Sciatic nerve (tissue), 2 donors: ENCODE results near the gene PAFAH2. TPM values are rescaled to one million over a fixed set of nuclear protein-coding genes. Genes with fewer than 3 reads are reported as not detected.

Experiments
- ATAC-seq: fragments of 200-7000 bp; cut with Tn5 transposase; one replicate; pipeline ENCODE4 v1.9.1; 2020; ENCODE audit warnings: mild to moderate bottlenecking, moderate library complexity
- DNase-seq: peaks from one replicate; pipeline ENCODE4 v3.0.0-alpha.2; 2020; ENCODE audit warnings: low spot score
- intact Hi-C: fragments of 100-400 bp; cut with DNase I; formaldehyde crosslinking; loops from one replicate; pipeline ENCODE4 v1.14.2; 2022
- total RNA-seq: library from RNA; stranded (reverse); fragmentation: NEBNext Ultra II Directional; extraction: Animal tissue kit (Norgen Biotek cat#: 25700); gene quantifications from one replicate; pipeline ENCODE4 v1.2.1, GENCODE V29; 2021
- donor health status: DM: no; HTN: no; CAD: no.
- donor health status: DM: no; HTN: no; CAD: no.

Gene PAFAH2
- total RNA-seq, 1 donor from 2014 or later: 11.5 TPM

DNA sequence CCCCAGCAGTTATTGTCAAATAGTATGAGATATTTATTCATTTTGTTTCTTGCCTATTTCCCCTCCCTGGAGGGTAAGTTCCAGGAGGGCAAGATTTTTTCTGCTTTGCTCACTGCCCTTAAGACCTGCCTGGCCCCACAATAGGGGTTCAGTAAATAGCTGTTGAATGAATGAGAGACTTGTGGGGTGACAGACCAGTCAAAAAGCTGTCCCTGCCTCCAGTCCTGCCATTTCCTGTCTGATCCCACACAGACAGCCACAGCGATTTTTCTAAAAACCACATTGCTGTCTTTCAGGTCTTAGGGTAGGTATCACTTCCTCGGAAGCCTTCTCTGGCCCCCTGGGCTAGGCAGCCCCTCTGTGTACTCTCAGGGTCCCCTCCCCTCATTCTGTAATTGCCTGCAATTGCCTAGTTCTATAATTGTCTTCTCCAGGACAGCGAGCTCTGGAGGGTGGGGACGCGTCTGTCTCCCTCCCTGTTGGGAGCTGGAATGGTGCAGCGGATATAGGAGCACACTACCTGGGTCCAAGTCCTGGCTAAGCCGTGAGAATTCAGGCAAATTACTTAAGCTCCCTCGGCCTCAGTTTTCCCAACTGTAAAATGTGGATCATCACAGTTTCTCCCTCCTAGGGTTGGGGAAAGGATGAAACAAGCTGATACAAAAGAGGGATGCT lies 21.9 kb upstream of the PAFAH2 start:
- ATAC-seq (no peak), DNase-seq (no peak)
- intact Hi-C loops: no loop called here

DNA sequence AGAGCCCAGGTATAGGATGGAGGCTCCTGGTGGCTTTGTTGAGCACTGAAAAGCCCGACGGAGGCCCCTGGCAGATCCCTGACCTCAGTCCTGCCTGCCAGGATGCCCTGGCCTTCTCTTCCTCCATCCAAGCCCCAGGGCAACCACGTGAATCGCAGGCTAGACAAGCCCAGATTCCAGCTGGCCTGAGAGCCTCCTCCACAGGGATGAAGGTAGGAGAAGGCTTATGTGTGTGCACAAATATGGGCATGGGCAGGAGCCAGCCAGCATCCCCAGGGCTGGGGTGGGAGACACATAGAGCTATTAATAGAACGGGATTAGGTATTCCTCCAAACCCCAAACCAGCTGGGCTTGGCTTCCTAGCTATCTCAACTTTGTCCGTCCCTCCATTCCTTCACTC lies 19.7 kb upstream of the PAFAH2 start:
- ATAC-seq (no peak), DNase-seq (no peak)
- intact Hi-C loops: no loop called here

DNA sequence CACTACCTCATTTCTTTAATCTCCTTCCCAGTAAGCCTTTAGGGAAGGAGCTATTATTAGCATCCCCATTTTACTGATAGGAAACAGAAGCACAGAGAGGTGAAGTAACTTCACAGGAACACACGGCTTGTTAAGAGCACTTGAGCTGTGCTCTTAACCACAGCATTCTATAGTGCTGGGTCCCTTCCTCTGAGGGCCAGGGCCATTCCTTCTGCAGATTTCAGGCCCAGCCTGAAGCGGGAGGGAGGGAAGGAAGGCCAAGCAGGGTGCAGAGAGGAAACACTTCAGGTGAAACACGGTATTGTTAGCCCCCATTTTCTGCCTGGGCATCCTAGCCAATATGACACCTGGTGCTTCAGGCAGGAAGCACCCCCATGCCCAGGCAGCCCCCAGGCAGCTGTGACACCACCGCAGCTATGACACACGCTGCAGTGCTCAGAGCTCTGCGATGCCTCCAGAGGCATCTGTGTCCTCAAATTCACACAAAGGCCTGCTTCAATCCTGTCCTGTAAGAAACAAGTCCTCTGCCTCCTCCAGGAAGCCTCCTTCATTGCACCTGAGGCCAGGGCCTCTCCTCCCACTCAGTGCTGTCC lies 19.2 kb upstream of the PAFAH2 start:
- intact Hi-C loops: no loop called here
- ATAC-seq (no peak), DNase-seq (no peak)

DNA sequence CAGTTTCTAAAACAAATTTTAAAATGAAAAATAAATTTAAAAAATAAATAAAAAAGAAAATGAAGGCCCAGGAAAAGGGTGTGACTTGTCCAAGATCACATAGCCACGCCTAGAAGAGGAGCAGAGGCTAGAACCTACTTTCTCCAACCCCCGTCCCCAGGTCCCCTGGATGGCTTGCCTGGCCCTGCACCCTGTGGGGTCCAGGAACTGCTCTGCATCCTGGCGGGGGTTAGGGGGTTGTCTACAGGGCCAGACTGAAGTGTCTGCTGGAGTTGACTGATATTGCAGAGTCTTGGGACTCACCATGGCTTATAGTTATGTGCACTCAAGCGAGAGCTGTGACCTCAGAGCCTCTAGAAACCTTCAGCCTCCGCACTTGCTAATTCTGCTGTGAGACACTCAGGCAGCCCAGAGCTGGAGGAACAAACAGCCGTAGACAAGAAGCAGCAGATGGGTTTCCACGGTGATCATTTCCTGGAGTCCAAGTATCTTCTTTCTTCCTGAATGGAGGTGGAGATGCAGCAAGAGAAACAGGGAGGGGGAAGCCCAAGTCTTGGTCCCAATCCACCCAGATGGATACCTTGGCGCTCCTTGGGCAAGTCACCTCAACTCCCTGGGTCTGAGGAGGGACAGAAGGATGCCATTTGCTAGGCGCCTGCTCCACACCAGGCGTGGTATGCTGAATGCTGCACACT lies 18.5 kb upstream of the PAFAH2 start:
- ATAC-seq (no peak), DNase-seq (no peak)
- intact Hi-C loops: no loop called here

DNA sequence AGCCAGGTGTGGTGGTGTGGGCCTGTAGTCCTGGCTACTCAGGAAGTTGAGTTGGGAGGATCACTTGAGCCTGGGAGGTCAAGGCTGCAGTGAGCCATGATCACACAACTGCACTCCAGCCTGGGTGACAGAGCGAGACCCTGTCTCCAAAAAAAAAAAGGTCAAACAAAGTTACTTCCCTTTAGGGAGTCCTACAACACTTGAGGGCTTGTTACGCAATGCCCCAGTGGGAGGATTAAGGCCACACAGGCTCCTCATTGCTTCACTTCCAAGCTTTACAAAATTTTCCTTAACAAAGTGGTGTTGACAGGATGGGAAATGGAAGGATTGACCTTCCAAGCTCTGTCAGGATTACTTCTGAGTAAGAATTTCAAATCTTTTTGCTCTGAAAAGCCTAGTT lies 17.5 kb upstream of the PAFAH2 start:
- no peak for DNase-seq
- ATAC-seq: peak; percentile 82
- intact Hi-C loops: no loop called here

DNA sequence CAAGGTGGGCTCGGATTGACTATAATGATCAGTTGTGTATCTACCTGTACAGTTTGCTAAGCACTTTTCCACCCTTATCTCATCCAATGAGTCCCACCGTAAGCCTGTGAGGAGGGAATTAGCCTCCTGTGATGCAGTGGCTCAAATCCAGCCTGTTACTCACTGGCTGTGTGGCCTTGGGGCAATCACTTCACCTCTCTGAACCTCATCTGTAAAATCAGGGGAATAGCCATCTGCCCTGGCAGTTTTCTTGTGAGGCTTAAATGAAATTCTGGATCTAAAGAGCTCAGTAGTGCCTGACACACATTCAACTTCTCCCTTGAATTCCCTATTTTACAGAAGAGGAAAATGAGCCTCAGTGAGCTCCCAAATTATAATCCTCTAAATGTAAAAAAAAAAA lies 16.3 kb upstream of the PAFAH2 start:
- ATAC-seq: no peak
- intact Hi-C loops: no loop called here
- DNase-seq: no peak

DNA sequence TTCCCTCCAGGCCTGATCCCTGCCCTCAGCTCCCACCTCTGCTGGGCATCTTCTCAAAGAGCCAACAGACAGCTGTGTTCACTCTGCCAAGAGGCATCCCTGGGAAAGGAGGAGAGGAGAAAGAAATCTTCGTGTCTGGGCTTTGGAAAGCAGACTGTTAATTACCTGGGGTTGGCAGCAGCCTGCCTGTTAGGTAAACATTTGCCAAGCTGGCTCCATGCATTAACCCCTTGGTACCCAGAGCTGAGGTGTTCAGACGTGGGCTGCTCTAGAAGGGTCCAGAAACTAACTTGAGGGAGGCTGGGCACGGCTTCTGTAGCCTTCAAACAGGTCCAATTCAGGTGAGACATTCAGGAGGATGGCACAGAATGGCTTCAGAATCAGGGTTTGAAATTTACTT lies 15.0 kb upstream of the PAFAH2 start:
- intact Hi-C loops: no loop called here
- DNase-seq: no peak
- ATAC-seq: no peak

DNA sequence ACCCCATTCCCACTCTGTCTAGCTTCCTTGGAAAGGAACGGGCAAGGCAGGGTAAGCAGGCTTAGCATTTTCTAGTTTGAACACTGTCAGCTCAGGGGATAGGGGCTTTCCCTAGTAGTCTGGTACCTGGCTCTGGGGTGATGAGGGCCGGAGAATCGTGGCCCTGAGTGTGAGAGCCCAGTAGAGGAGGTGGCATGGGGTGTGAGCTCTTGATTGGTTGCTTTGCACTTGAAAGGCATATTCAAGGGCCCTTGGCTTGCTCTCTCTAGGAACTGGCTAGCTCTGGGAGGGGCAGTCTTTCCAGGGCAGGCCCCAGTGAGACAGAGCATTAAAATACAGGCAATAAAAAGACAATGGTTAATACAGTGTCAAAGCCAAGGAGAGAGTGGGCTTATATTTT lies 13.0 kb upstream of the PAFAH2 start:
- intact Hi-C loops: no loop called here
- DNase-seq (no peak), ATAC-seq (no peak)

DNA sequence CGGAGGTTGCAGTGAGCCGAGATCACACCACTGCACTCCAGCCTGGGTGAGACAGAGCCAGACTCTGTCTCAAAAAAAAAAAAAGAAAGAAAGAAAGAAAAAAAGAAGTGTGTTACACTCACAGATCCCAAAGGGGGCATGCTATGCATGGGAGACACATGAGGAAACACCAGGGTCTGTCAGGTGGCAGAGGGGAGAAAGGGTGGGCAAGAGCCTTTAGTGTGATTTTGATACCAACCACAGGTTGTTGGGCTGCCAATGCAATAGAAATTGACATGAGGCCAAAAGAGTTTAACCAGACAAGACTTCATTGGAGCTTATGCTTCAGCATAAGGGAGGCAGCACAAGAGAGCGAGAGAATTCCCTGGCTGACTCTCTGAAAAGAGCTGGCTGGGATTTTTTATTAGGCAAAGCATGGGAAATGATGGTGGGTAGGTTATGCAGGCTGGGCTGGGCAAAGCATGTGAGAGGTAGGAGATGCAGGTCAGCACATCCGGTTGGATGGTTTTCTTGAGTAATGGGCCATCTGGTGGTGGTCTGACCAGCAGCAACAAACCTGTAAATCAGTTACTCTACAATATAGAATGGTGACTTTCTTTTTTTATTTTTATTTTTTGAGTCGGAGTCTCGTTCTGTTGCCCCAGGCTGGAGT lies 12.1 kb upstream of the PAFAH2 start:
- intact Hi-C loops: no loop called here
- DNase-seq (no peak), ATAC-seq (no peak)

DNA sequence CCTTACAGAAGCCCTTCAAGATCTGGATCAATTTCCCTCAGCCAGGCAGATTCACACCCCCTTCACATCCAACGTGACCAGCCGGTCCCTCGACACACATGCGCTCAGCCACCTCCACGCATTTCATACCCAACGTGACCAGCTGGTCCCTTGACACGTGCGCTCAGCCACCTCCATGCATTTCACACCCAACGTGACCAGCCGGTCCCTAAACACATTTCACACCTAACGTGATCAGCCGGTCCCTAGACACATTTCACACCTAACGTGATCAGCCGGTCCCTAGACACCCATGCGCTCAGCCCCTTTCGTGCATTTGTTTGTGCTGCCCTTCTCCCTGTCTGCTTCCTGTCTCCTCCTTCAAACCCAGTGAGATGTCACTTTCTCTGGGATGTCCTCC lies 8.8 kb upstream of the PAFAH2 start:
- no peak for ATAC-seq
- intact Hi-C loops: no loop called here

DNA sequence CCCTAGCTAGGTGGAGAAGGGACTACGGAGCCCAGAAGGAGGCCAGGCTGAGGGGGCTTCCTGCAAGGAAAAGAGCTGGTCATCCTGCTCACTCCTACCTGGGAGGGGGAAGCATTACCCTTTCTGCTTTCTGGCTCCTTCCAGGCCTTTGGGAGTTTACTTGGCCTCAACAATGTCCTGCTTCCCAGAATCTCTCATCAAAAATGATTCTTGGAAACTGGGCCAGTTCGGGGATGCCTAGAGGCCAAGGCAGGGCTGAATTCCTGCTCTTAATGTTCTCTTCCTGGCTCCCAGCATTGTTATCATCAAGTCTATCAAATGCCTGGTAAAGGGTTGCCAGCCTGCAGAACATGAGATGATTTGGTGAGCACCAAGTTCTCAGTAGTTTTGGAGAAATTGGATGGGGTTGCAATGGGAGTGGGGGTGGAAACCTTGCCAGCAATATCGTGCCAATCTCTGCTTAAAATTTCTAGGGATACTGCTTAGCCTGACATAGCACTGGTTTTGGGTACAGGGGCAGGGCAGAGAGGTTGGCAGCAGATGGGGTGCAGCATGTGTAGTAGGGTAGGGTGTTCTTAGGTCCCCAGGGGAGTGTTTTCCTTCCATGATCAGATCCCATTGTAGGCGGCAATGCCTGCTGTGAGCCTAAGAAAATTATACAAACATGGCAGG lies 7.7 kb upstream of the PAFAH2 start:
- DNase-seq (no peak), ATAC-seq (peak; percentile 84)
- intact Hi-C loops: no loop called here

More for the DNA sequence above, 8.8 kb upstream of the PAFAH2 start:
- DNase-seq: no peak

DNA sequence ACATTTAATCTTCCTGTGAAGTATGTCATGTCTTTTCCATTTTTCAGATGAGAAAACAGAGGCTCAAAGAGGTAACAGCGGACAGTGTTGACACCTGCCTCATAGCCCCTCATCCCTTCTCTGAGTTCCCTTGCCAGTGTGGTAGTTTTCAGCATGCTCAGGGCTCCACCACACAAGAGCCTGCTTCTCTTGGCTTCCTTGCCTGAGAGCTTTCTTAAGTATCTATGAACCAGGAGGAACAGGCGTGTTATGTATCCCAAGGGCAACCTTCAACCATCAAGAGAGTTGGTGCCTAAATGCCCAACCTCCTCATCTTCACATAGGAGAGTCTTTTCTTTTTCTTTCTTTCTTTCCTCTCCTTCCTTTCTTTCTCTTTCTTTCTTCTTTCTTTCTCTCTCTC lies 5.9 kb upstream of the PAFAH2 start:
- no peak for ATAC-seq
- intact Hi-C loops: no loop called here
- no peak for DNase-seq

DNA sequence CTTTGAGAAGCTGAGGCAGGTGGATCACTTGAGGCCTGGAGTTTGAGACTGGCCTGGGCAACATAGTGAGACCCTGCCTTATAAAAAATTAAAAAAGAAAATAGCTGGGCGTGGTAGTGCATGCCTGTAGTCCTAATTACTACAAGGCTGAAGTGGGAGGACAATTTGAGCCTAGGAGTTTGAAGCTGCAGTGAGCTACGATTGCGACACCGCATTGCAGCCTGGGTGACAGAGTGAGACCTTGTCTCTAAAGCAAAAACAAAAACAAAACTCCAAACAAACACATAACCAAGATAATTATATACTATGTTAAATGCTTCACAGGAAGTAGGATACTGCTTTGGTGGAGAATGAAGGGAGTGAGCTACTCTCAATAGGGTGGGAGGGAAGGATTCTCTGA lies 5.4 kb upstream of the PAFAH2 start:
- no peak for DNase-seq
- ATAC-seq: no peak
- intact Hi-C loops: no loop called here

DNA sequence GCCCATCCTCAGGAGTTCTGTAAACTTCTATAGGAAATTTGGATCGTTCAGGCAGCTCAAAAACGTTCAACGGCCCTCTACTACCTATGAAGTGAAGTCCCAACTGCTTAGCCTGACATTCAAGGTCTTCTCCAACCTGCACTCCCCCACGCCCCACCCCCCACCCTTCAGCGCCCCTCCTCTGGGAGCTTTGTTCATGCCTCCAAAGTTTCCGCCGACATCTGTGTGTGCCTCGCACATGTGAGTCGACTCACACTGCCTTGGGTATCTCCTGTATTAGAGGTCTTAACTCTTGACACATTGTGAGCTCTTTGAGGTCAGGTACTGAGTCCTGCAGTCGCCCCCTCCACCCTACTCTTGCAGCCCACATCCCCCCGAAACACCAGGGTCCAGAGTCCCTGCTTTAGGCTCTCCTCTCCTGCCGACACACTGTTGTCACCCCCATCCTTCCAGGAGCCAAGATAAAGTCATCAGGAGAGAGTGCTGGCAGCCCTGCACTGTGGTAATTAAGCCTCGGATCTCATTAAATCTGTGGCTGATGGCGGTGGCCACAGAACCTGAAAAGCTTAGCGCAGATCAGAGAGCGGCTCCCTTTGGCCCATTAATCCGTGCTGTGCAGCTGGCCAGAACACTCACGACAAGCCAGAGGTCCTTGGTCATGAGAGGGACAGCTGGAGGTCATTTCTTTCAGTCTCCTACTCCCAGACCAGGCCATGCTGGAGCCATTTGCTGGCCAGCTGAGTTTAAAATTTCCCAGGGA lies 1.4 kb upstream of the PAFAH2 start:
- intact Hi-C loops: loop anchor here (5.0 kb wide), 1 partner anchor 97 kb away; no protein-coding TSS in a partner anchor
- ATAC-seq (no peak), DNase-seq (no peak)

DNA sequence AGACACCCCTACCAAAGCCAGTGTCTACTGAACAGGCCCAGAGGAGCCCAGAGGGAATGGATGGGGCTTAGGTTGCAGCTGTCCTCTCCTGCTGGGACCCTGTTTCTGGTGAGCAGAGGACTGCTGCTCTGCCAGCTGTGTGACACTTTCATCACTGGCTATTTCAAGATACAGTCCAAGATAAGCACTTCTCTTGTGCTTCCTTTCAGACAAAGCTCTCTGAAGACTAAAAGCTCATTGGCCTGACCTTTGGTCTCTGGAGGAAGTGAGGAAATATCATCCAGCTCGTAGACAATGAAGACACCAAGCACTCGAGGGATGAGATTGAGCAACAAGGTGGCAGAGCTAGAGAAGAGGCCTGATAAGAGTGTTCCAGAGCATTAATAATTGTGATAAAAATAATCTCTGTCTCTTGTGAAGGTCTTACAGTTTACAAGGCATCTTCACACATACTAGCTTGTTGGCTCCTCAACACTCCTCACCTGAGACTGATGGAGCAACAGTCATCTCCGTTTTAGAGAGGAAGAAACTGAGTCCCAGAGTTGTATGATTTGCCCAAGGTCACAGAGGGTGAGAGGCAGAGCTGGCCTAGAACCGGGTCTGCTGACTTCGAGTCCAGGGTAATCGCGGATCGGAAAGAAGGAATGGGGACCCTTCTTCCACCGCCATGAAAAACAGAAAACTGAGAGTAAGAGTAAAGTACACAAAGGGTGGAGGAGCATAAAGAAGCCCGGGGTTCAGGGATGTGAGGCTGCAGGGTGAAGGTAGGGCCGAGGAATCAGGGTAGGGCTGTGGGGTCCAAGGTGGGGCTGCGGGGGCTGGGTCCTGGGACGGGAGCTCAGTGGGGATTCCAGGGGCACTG lies 666 bp downstream of the PAFAH2 start:
- peak; percentile 76 for ATAC-seq
- DNase-seq: no peak
- intact Hi-C loops: loop anchor here (5.0 kb wide), 1 partner anchor 95 kb away; no protein-coding TSS in a partner anchor

DNA sequence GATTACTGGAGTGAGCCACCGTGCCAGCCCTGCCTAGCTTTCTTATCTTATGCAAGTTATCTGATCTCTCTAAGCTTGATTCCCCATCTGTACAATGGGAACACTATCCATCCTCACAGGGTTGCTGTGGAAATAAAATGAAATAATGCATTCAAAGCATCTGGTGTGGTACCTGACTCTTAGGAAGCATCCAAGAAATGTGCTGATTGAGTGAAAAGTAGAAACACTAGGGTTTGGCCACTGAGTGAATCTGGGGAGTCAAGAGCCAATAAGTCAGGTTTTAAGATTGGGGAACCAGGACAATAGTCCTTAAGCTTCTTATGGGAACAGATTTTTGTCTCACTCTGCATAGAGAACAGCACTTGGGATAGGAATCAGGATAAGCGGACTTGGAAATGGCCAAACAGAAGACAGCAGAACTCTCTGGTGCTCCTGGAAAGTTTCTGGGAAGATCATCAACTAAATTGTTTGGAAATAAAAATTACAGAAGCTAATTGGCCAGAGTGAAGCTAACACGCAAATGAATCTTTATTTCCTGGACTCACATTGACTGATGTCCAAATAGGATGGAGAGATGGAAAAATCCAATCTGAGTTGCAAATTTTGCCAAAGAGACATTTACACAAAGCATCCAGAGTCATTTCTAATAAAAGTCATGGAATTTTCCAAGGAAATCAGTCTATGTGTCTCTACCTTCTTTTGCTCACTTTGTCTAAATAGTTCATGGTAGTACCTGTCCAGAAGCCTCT lies 3.3 kb downstream of the PAFAH2 start:
- intact Hi-C loops: loop anchor here (5.0 kb wide), 1 partner anchor 92 kb away; no protein-coding TSS in a partner anchor
- DNase-seq (no peak), ATAC-seq (no peak)
